Measurements from ENCODE around the gene KDM7A. TPM values are rescaled to one million over a fixed set of nuclear protein-coding genes. Genes with fewer than 3 reads are reported as not detected.

Gene KDM7A
- total RNA-seq, 1 experiment from 2014 or later = 6.6 TPM

DNA sequence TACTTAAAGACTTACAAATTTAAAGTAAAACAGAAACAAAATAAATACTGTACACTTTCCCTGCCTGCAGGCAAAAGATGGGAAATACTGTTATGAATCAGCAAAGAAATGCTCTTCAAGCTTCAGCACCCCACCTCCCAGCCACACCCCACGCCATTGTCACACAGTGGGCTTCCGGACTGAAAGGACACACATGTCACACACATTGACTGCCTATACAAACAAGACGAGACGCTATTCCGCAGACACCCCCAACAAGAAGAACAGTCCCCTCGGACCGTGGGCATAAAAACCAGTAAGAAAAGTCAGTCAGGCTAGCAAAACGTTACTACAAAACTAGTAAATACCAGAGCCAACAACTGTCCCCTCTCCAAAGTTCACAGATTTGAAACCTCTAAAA is 91.8 kb downstream of the KDM7A start:
- no peak overlapping the region for H3K9ac ChIP-seq (ENCODE audit: extremely low read depth, insufficient read length, low read length)
- H3K4me2 ChIP-seq (ENCODE audit: insufficient read depth, insufficient read length, low read length) = no peak overlapping the region
- Mint-ChIP-seq H3K9me3 (no peaks in the 10 kb centered on the region), H3K4me1 (peaks cover 13 to 15% of the 10 kb centered on the region in 2 experiments), H3K36me3 (ENCODE audit: insufficient read depth in 1 of 3, low read depth in 3 of 3) (no peaks in the 10 kb centered on the region), H3K27ac (no peak overlapping the region; a peak in 1 of 7 replicates), H3K27me3 (ENCODE audit: low read depth) (no peaks in the 10 kb centered on the region), H3K4me3 (no peak overlapping the region)
- no peaks in the 10 kb centered on the region for H3K9me3 ChIP-seq (ENCODE audit: control insufficient read depth, low read depth, low read length)
- no peak overlapping the region for H3K14ac ChIP-seq (ENCODE audit: insufficient read depth, low read length)
- H3K79me1 ChIP-seq (ENCODE audit: insufficient read depth, low read depth, low read length, poor library complexity, severe bottlenecking) = no peaks in the 10 kb centered on the region
- no peaks in the 10 kb centered on the region for H3K79me2 ChIP-seq (ENCODE audit: insufficient read depth, low read length)
- H3K23me2 ChIP-seq (ENCODE audit: insufficient read length, low read depth, low read length, poor library complexity, severe bottlenecking) = no peaks in the 10 kb centered on the region
- H4K5ac ChIP-seq (ENCODE audit: insufficient read length, low read depth, low read length) = no peak overlapping the region
- no peak overlapping the region for H3K18ac ChIP-seq (ENCODE audit: insufficient read length, low read depth, low read length)
- H3K4ac ChIP-seq (ENCODE audit: low read depth, low read length) = no peak overlapping the region
- H3K23ac ChIP-seq (ENCODE audit: insufficient read length, low read depth, low read length) = no peak overlapping the region
- no peak overlapping the region for H3T11ph ChIP-seq (ENCODE audit: low read length)
- H2BK20ac ChIP-seq (ENCODE audit: low read depth, low read length, poor library complexity, severe bottlenecking) = no peak overlapping the region
- H3K27ac ChIP-seq (ENCODE audit: insufficient read length, low read depth, low read length) = no peak overlapping the region
- no peak overlapping the region for H2BK5ac ChIP-seq (ENCODE audit: insufficient read length, low read length)
- no peak overlapping the region for H2BK120ac ChIP-seq (ENCODE audit: low read depth, low read length, poor library complexity, severe bottlenecking)
- no peak for TF ChIP-seq CTCF (conservative IDR thresholded peaks at IDR 0.05)
- DNase-seq = no peak
- no peak overlapping the region for H4K91ac ChIP-seq (ENCODE audit: insufficient read length, low read depth, low read length)
- no peaks in the 10 kb centered on the region for H4K20me1 ChIP-seq (ENCODE audit: control insufficient read depth, insufficient read depth, insufficient read length)
- no peak overlapping the region for H2AFZ ChIP-seq (ENCODE audit: low read length)
- H4K8ac ChIP-seq (replicated peaks; ENCODE audit: insufficient read length, low read depth, low read length) = no peak overlapping the region
- H3K27me3 ChIP-seq (ENCODE audit: insufficient read depth, low read length) = no peaks in the 10 kb centered on the region
- no peak overlapping the region for H3K56ac ChIP-seq (ENCODE audit: insufficient read length, low read depth, low read length)
- no peak overlapping the region for H2BK12ac ChIP-seq (ENCODE audit: insufficient read length, low read depth, low read length)
- no peak overlapping the region for H2BK15ac ChIP-seq (ENCODE audit: low read depth, low read length)
- no peak overlapping the region for H2AK5ac ChIP-seq (ENCODE audit: insufficient read length, low read length)
- no peaks in the 10 kb centered on the region; the same call in 1 of the 2 replicates for H3K4me1 ChIP-seq (ENCODE audit: insufficient read depth, low read length)
- no CpG with 5 or more reads among the region's 8 CpGs for WGBS (ENCODE audit: extremely low coverage, insufficient read length, low lambda C conversion rate)

Data from H9 (cell line).